ENCODE data around the gene KLHL5.
"Not testable (repeated sequence)": the region's sequence is repeated elsewhere in the genome, so short reads cannot be mapped to it uniquely, and the experiment has no call there.

The KLHL5 gene, protein sequence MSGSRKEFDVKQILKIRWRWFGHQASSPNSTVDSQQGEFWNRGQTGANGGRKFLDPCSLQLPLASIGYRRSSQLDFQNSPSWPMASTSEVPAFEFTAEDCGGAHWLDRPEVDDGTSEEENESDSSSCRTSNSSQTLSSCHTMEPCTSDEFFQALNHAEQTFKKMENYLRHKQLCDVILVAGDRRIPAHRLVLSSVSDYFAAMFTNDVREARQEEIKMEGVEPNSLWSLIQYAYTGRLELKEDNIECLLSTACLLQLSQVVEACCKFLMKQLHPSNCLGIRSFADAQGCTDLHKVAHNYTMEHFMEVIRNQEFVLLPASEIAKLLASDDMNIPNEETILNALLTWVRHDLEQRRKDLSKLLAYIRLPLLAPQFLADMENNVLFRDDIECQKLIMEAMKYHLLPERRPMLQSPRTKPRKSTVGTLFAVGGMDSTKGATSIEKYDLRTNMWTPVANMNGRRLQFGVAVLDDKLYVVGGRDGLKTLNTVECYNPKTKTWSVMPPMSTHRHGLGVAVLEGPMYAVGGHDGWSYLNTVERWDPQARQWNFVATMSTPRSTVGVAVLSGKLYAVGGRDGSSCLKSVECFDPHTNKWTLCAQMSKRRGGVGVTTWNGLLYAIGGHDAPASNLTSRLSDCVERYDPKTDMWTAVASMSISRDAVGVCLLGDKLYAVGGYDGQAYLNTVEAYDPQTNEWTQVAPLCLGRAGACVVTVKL

DNA sequence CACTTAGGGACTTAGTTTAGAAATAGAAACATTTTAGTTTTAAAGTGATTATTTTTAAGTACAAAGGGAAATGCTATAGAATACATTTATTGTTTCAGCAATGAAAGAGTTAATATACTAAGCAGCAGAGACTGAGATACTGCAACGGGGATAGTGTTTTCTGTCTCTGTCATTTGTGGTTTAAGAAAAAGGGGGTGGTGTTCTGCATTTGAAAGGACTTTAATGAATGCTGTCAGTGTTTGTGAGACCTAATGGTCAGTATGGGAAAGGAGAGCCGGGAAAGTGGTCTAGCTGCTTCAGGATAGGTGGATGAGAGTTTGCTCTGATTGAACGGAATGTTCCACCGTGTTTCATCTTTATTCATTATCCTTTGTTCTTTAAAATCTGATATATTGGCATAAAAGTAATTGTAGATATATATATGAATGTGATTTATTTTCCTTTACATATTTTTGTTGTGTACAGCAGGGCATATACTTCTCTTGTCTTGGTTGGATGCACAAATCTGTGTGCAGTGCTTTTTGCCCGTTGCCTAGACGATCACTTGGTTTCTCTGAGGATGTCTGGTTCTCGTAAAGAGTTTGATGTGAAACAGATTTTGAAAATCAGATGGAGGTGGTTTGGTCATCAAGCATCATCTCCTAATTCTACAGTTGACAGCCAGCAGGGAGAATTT, at the start of gene KLHL5:
TSS of gene KLHL5 (plus strand) at position 139 of the 676 bp plus-strand sequence. CDS start at position 560, 421 bp downstream.
- no peak for DNase-seq

DNA sequence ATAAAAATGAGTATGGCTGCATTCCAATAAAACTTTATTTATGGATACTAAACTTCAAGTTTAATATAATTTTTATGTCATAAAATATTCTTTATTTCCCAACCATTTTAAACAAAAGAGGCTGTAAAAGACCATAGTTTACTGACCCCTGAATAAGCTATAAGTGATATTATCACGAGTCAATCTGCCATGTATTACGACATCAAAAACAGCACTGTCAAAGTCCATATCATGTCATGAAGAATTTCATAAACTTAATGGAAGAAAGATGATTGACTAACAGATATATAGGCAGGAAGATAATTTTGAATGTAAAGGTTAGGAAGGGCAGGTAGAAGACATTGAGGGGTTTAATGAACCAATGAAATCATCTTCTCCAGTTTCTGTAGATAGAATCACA, 48.0 kb upstream of the KLHL5 start:
- no peak for DNase-seq

DNA sequence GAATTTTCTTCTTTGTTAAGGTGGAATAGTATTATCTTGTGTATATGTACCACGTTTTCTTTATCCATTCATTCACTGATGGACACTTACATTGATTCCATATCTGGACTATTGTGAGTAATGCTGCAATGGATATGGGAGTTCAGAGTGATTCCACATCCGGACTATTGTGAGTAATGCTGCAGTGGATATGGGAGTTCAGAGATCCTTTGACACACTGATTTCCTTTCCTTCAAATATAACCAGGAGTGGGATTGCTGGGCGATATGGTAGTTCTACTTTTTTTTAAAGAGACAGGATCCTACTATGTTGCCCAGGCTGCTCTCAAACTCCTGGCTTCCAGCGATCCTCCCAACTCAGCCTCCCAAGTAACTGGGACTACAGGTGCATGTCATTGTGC, 41.9 kb upstream of the KLHL5 start:
- no peak for DNase-seq

- DNase-seq: no peak
Measured at GRCh38 chr4:39021631-39022030, 40.4 kb upstream of the KLHL5 start.

DNA sequence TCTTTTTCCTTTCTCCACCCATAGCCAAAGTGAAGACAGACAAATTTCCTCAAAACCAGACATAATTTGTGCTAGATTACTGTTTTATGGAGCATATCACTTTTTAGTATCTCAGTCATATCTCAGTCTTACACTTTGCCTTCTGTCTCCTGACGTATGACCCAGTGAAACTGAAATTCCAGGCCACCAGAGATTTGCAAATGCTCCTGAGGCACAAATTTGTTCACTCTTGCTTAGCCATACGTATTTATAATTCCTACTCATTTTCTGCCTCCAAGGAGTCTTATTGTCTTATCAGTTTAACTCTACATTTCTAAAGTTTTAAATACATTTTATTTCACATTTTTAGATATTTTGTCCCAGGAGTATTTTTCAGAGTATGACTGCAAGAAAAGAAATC, 39.8 kb upstream of the KLHL5 start:
- no peak for DNase-seq

DNA sequence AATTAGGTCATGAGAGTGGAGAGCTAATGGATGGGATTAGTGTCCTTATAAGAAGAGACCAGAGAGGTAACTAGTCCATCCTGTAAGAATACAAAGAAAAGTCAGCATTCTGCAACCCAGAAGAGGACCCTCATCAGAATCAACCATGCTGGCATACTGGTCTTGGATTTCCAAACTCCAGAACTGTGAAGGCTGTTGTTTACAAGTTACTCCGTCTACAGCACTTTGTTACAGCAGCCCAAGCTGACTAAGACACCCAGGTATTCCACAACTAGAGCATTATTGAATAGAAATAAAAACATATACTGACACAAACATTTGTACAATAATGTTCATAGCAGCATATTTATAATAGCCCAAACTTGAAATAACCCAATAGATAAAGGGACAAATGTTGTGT, 39.0 kb upstream of the KLHL5 start:
- DNase-seq: no peak

- DNase-seq: no peak
Measured at GRCh38 chr4:39024311-39024865, 37.6 kb upstream of the KLHL5 start.

- DNase-seq: no peak
Measured at GRCh38 chr4:39025552-39026085, 36.4 kb upstream of the KLHL5 start.

- no peak for DNase-seq
Measured at GRCh38 chr4:39026096-39026495, 35.9 kb upstream of the KLHL5 start.

- no peak for DNase-seq
Measured at GRCh38 chr4:39029752-39030694, 32.0 kb upstream of the KLHL5 start.

DNA sequence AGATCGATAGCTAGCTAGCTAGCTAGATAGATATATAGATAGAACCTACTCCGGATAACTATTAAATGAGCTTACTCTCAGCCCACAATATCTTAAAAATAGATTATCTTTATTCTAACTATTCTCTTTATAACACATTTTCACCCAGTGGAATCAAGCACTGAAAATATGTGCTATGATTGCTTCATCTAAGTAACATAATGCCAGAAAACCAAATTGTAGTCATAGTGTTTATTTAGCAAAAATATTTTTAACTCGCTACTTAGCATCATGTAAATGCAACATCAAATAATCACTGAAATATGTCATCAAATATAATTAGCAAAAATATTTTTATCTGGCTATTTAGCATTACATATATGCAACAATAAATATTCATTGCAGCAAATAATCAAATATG, 31.3 kb upstream of the KLHL5 start:
- DNase-seq: no peak

GRCh38 chr4:39031590-39032020, 30.4 kb upstream of the KLHL5 start:
- not testable (repeated sequence) for DNase-seq

GRCh38 chr4:39032218-39033085, 29.6 kb upstream of the KLHL5 start, which contains the start of gene TMEM156:
Gene TMEM156, minus strand, starts transcription at chr4:39032409. Its CDS starts 96 bp downstream, at chr4:39032313.
- no peak for DNase-seq

GRCh38 chr4:39036172-39036571, 25.9 kb upstream of the KLHL5 start:
- DNase-seq: no peak

GRCh38 chr4:39037491-39037825, 24.6 kb upstream of the KLHL5 start:
- DNase-seq: no peak

- DNase-seq: no peak
Measured at GRCh38 chr4:39037941-39038340, 24.1 kb upstream of the KLHL5 start.

DNA sequence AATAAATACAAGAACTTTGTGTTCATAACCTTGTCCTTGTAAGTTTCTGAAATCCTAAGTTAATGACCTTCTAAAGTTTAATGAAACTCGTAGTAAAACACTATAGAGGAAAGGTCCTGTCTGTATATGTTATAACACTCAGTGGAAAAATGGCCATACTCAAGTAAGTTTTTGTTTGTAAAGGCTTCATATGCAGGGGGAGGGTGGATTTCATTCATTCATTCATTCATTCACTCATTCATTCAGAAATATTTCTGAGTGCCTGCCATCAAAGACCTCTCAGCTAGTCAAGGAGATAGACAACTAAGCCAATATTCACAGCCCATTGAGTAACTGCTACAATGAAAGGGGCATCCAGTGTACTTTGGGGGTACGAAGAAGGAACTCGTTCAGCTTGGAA, 22.9 kb upstream of the KLHL5 start:
- no peak for DNase-seq

DNA sequence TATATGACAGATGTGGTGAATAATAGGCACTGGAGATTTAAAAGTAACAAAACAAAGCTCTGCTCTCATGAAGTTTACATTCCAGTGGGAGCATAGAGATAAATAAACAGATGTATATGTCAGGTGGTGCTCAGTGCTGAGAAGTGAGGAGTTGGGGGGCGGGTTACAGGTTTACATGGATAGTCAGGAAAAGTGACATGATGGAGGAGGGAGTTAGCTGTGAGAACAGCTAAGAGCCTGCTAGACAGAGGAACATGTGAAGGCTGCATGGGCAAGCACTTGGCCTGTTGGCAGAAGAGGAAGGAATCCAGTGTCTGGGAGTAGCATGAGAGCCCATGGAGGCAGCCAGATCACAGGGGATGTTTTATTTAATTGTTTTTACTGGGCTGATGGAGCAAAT, 19.7 kb upstream of the KLHL5 start:
- no peak for DNase-seq

- DNase-seq: no peak
Measured at GRCh38 chr4:39043058-39043860, 18.8 kb upstream of the KLHL5 start.

GRCh38 chr4:39043861-39044363, 18.1 kb upstream of the KLHL5 start:
- DNase-seq: no peak

Data from NCI-H187 treated with DMSO at 0.1 percent for 48 hours (cell line).